Sciatic nerve (tissue), 2 donors: Measurements from ENCODE around the gene ARHGAP32. TPM values are rescaled to one million over a fixed set of nuclear protein-coding genes. Genes with fewer than 3 reads are reported as not detected.
"Not testable (repeated sequence)": the region's sequence is repeated elsewhere in the genome, so short reads cannot be mapped to it uniquely, and the experiment has no call there.

Experiments used
- ATAC-seq: fragments of 200-7000 bp; cut with Tn5 transposase; one replicate; pipeline ENCODE4 v1.9.1; 2020; ENCODE audit warnings: mild to moderate bottlenecking, moderate library complexity
- DNase-seq: peaks from one replicate; pipeline ENCODE4 v3.0.0-alpha.2; 2020; ENCODE audit warnings: low spot score
- intact Hi-C: fragments of 100-400 bp; cut with DNase I; formaldehyde crosslinking; loops from one replicate; pipeline ENCODE4 v1.14.2; 2022
- total RNA-seq: library from RNA; stranded (reverse); fragmentation: NEBNext Ultra II Directional; extraction: Animal tissue kit (Norgen Biotek cat#: 25700); gene quantifications from one replicate; pipeline ENCODE4 v1.2.1, GENCODE V29; 2021
- donor health status: DM: no; HTN: no; CAD: no.
- donor health status: DM: no; HTN: no; CAD: no.

The ARHGAP32 gene
- total RNA-seq, 1 donor from 2014 or later = 36.8 TPM

- ATAC-seq = no peak
- intact Hi-C loops = no loop called here
These were observed 265.6 kb downstream of the ARHGAP32 start for GRCh38 chr11:128926437-128927107.

GRCh38 chr11:128926000-128926399 lies 266.1 kb downstream of the ARHGAP32 start:
- ATAC-seq (no peak), DNase-seq (no peak)
- intact Hi-C loops = no loop called here

More at GRCh38 chr11:128926437-128927107, 265.6 kb downstream of the ARHGAP32 start:
- DNase-seq = no peak

DNA sequence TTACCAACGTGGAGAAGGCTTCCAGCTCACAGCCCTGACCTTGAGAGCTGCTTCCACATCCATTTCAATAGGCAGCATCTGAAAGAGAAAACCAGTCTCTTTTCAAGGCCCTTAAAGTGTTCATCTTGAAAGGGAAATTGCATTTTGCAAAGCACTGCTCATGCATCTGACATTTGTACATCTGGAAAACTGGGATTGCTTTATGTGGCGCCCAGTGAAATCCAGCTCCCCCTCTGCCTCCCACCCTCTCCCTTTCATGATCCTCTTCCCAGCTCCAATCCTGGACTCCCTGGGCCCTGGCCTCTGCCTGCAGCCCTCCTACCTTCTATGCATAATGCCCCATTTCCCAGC lies 266.9 kb downstream of the ARHGAP32 start:
- ATAC-seq = no peak
- intact Hi-C loops = no loop called here
- no peak for DNase-seq

DNA sequence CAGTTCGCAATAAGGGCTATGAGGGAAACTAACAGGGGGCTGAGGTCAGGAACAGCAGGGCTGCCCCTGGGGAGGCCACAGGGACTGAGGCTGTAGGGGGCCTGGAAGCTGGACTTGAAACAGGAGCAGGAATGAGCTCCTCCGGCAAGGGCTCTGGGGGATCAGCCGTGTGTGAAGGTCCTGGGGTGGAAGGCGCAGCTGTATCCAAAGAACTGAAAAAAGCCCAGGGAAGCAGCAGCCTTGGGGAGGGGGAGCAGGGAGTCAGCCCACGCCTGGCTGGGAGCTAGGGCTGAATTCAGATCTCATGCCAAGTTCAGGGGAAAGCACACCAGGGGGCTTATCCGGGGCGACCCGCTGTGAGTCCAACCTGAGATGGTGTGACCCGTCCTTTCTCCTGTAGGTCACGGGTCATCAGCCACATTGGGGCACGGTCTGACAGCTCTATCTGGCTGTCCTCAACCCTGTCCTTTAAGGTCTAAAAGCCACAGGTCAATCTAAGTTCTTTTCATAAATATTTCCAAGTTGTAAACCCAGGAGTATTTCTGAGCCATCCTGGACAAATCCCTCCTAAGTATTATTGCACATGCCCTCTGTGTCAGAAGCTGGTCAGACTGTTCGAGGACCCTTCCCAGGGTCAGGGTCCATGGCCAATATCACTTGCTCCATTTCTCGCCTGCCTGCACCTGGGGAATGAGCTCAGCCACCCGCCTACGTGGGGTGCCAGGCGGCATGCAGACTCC lies 267.4 kb downstream of the ARHGAP32 start:
- ATAC-seq (no peak), DNase-seq (no peak)
- intact Hi-C loops = no loop called here

- intact Hi-C loops = no loop called here
- DNase-seq (no peak), ATAC-seq (no peak)
These were observed 268.0 kb downstream of the ARHGAP32 start for GRCh38 chr11:128924104-128924503.

DNA sequence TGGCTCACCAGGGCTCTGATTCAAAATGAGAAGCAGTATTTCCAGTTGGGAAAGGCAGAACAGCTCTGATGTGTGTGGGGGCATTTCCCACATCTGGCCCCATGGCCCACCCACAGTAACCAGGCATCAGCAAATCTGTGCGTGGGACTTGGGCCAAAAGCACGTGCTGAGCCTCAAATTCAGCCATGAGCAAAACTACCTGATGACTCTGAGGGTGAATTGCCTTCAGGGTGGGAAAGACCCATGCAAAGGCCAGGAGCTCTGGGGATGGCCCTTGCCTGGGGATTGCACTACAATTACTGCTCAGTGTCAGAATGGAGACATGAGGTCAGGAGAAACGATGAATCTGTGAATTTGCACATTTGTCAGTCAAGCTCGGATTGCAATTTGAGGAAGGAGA lies 270.3 kb downstream of the ARHGAP32 start:
- no peak for DNase-seq
- ATAC-seq = no peak
- intact Hi-C loops = no loop called here

DNA sequence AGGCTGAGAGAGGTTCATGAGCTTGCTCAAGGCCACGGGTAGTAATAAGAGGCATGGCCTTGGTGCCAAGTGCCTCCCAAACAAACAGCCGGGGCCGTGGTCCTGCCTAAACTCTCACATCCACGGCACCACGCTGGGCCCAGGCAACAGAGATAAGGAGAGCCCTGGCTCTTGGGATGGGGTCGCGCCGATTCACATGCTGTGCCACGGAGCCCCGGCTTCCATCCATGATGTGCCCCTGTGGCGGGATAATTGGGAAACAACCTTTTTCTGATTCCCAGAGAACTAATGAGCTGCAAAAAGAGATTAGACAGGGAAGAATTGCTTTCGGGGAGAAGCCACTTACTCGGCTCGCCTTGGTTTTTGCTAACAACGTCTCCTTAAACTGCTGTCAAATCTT lies 271.5 kb downstream of the ARHGAP32 start:
- intact Hi-C loops = no loop called here
- ATAC-seq (no peak), DNase-seq (no peak)

DNA sequence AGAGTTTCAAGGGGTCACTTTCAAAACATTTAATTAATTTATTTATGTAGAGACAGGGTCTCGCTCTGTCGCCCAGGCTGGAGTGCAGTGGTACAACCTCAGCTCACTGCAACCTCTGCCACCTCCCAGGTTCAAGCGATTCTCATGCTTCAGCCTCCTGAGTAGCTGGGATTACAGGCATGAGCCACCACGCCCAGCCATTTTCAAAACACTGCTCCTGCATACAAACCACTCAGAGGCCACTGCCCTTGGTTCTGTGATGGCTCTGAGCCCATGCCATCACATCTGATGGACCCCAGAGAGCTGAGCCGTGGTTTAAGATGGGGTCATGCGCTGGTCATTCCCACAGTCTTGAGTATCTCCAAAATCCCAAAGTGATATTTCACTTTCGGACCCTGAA lies 272.5 kb downstream of the ARHGAP32 start:
- DNase-seq, intact Hi-C loops, ATAC-seq: not testable (repeated sequence)

DNA sequence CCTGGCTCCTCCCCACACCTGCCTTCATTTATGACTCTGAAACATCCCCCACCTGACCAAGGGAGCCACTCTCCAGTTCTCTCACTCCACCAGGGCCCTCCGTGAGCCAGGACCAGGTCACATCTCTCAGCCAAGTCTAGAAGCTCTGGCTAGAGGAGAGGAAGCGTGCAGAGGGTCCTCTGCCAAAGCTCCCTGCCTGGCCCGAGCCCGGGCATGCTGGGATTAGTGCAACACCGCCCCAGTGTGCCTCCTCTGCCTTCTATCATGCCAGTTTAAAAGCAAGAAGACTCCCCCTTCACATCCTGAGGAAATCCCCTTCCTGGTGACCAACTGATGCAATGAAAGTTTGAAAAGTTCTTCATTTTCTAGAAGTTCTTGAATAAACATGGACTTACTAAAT lies 272.9 kb downstream of the ARHGAP32 start:
- ATAC-seq (no peak), DNase-seq (no peak)
- intact Hi-C loops = no loop called here

DNA sequence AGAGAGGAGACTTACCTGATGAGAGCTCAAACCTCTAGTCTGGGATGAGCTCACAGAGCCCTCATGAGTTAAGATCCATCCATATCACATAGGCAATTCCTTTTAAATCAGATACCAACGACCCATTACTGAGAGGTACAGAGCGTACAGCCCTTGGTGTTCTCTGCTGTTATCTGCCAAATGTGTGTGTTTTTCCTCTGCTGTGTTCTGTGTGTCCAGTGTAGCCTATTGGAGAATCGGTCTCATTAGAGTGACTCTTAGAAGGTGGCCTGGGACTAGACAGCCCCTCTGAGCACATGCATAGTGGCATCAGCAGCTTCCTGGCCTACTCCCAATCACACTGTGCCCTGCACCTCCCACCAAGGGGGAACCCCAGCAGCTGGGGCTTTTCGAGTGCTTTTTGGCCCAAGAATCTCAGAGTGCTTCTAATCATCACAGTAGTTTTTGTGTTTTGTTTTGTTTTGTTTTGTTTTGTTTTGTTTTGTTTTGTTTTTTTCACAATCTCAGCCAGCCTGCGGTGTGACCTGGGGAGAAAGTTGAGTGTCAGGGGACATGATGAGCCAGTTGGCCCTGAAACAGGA lies 274.9 kb downstream of the ARHGAP32 start:
- DNase-seq = no peak
- ATAC-seq = no peak
- intact Hi-C loops = no loop called here

DNA sequence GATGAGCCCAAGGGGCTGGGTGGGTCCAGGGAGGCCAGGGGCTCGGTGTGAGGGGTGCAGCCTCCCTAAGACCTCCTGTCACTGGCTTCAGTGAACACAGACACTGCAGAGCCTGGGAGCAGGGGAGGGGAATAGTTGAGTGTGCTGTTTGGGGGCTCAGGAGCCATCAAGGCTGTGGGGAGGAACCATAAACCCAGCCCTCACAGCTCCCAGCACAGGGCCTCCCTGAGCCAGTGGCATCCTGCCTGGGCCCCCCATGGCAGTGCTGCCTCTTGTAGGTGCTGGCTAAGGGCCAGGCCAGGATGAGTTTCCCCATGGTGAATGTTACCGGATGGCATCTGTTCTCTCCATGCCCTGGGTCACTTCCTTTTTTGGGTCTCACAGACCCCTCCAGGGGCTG lies 275.4 kb downstream of the ARHGAP32 start:
- ATAC-seq (no peak), DNase-seq (no peak)
- intact Hi-C loops = no loop called here

DNA sequence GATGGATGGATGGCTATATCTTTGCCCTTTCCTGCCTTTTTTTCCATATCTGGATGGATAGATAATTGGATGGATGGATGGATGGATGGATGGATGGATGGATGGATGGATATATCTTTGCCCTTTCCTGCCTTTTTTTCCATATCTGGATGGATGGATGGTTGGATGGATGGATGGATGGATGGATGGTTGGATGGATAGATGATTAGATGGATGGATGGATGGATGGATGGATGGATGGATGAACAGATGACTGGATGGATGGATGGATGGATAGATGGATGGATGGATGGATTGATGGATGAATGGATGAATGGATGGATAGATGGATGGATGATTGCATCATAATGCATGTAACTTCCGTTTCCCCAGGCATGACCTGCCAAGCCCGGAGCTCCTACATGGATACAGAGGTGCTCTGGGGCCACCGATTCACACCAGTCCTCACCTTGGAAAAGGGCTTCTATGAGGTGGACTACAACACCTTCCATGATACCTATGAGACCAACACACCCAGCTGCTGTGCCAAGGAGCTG lies 276.0 kb downstream of the ARHGAP32 start:
- DNase-seq = no peak
- no peak for ATAC-seq
- intact Hi-C loops = no loop called here

DNA sequence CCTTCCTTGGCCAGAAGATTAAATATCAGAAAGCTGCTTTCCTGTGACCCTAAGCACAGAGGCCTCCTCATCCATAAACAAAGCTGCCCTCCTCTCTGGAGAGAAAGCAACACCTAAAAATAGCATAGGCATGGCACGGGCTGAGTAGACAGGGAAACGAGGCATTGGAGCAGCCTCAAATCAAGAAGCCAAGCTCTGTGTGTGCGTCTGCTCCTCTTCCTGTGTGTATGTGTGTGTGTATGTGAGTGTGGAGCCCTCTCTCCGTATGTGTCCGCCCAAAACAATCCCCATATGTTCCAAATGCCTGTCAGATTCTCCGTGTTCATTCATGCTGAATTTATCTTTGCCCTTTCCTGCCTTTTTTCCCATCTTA lies 277.0 kb downstream of the ARHGAP32 start:
- DNase-seq (no peak), ATAC-seq (no peak)
- intact Hi-C loops = no loop called here

Other genes starting within 250 kb of the ARHGAP32 start
- gene TP53AIP1, start 249.5 kb downstream of the ARHGAP32 start, total RNA-seq = not detected
- not detected for gene BARX2, start 183.5 kb upstream of the ARHGAP32 start, total RNA-seq